Lower leg skin (tissue), 4 donors: Measurements from ENCODE around the gene PARP15. TPM values are rescaled to one million over a fixed set of nuclear protein-coding genes. Genes with fewer than 3 reads are reported as not detected.

Experiments used
- DNase-seq, 2 donors: peaks; one replicate each; pipeline ENCODE4 v3.0.0-alpha.2; 2019; ENCODE audit warnings: low spot score in 2 of 2
- H3K4me3 ChIP-seq: fragments of 200-600 bp; sonication (generic); 2 replicates; pipeline ENCODE4 v1.5.1; 2017; ENCODE audit warnings: mild to moderate bottlenecking, low read depth; ENCODE audit not compliant: poor library complexity, severe bottlenecking
- CTCF ChIP-seq, 3 donors: fragments of 450-650 bp; IDR thresholded peaks; one replicate each; pipeline ENCODE4 v1.5.1; 2016; ENCODE audit warnings: antibody characterized with exemption in 3 of 3, mild to moderate bottlenecking in 3 of 3, moderate library complexity in 2 of 3
- POLR2A ChIP-seq, 2 donors: fragments of 450-650 bp; IDR thresholded peaks; one replicate each; pipeline ENCODE4 v1.6.1; 2016 to 2017; ENCODE audit warnings: antibody characterized with exemption in 2 of 2, mild to moderate bottlenecking in 1 of 2, moderate library complexity in 1 of 2
- WGBS, 2 donors: methylation state at CpG; one replicate each; pipeline ENCODE4 v1.1.5; 2018; 5-methylcytosine and 5-hydroxymethylcytosine counted together
- intact Hi-C: fragments of 100-400 bp; cut with DNase I; formaldehyde crosslinking; loops from one replicate; pipeline ENCODE4 v1.15.0; 2023; ENCODE audit warnings: low total_unique reads
- total RNA-seq, 4 donors: library from RNA; depleted of rRNA; stranded (reverse); fragments of >200 nt; gene quantifications; one replicate each; pipeline ENCODE4 v1.1.0, GENCODE V29; 2016

PARP15 gene
- total RNA-seq, 4 donors from 2014 or later = 0.29 to 0.71 (median 0.38) TPM; not detected in 1

- no peak for TF ChIP-seq POLR2A (IDR thresholded peaks at IDR 0.05)
- TF ChIP-seq CTCF (IDR thresholded peaks at IDR 0.05) = no peak
- no peak for DNase-seq
- H3K4me3 ChIP-seq = no peak overlapping the region
- intact Hi-C loops = no loop called here
These were observed 16.6 kb downstream of the PARP15 start for GRCh38 chr3:122594025-122594424.

- DNase-seq = no peak
- intact Hi-C loops = no loop called here
- no peak for TF ChIP-seq POLR2A (IDR thresholded peaks at IDR 0.05)
- no peak for TF ChIP-seq CTCF (IDR thresholded peaks at IDR 0.05)
- H3K4me3 ChIP-seq = no peak overlapping the region
- 74 to 85% methylated on average over 3 of the region's 3 CpGs for WGBS, 2 donors
These were observed 20.7 kb downstream of the PARP15 start for GRCh38 chr3:122598151-122598550.

- TF ChIP-seq CTCF (IDR thresholded peaks at IDR 0.05) (no peak), POLR2A (IDR thresholded peaks at IDR 0.05) (no peak)
- intact Hi-C loops = no loop called here
- 66 to 70% methylated on average over 4 of the region's 4 CpGs for WGBS, 2 donors
- DNase-seq = no peak
- no peak overlapping the region for H3K4me3 ChIP-seq
These were observed 21.1 kb downstream of the PARP15 start for GRCh38 chr3:122598556-122598955.

DNA sequence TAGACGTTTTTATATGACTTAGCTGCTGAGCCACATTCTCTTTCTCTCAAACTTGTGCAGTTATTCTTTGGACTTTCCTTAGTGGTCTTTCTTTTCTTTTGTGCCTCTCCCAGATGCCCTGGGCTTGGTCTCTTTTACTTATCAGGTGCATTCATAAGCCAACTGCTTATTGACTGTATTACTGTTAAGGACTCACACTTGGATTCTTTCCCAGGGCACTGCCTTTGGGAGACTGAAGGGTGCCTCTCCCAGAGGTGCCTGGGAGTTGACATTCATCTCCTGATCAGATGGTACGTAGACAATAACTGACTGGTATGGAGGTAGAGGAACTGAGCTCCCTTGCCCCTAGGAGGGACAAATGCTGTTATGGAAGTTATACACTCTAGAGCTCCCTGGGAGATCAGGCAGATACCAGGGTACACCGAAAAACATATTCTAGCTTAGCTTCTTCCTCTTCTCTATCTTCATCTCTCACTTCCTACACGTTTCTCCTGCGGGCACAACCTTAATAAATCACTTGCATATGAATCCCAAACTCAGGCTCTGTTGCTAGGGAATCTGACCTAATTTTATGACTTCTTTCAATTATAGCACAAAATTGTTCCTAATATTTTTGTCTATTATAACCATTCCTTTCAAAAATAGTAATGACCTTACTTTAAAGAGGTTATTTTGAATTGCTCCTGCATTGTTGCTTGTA lies 24.7 kb downstream of the PARP15 start:
- intact Hi-C loops = no loop called here
- no peak overlapping the region for H3K4me3 ChIP-seq
- WGBS, 2 donors = 46 to 52% methylated on average over 5 of the region's 5 CpGs
- DNase-seq = no peak
- no peak for TF ChIP-seq CTCF (IDR thresholded peaks at IDR 0.05)

- intact Hi-C loops = no loop called here
- WGBS, 2 donors = 74 to 79% methylated on average over 2 of the region's 2 CpGs
- DNase-seq = no peak
- no peak overlapping the region for H3K4me3 ChIP-seq
- TF ChIP-seq POLR2A (IDR thresholded peaks at IDR 0.05) = no peak
- TF ChIP-seq CTCF (IDR thresholded peaks at IDR 0.05) = no peak
These were observed 25.6 kb downstream of the PARP15 start for GRCh38 chr3:122603056-122603455.

GRCh38 chr3:122606330-122606729 lies 28.9 kb downstream of the PARP15 start:
- intact Hi-C loops = no loop called here

More at GRCh38 chr3:122606330-122606729, 28.9 kb downstream of the PARP15 start:
- no peak for DNase-seq
- TF ChIP-seq CTCF (IDR thresholded peaks at IDR 0.05) = no peak
- TF ChIP-seq POLR2A (IDR thresholded peaks at IDR 0.05) = no peak
- WGBS, 2 donors = 58 to 61% methylated on average over 4 of the region's 4 CpGs
- no peak overlapping the region for H3K4me3 ChIP-seq
